GM19035 (cell line): ENCODE data around the gene CDC42BPA.
"Not testable (repeated sequence)": the region's sequence is repeated elsewhere in the genome, so short reads cannot be mapped to it uniquely, and the experiment has no call there.

ENCODE experiments used
- ATAC-seq: cut with Tn5 transposase; IDR thresholded peaks from one replicate; pipeline ENCODE4 v1.9.1; 2021; ENCODE audit not compliant: unreplicated experiment

CDC42BPA gene

GRCh38 chr1:227263869-227264268 is 54.4 kb downstream of the CDC42BPA start:
- no peak for ATAC-seq

DNA sequence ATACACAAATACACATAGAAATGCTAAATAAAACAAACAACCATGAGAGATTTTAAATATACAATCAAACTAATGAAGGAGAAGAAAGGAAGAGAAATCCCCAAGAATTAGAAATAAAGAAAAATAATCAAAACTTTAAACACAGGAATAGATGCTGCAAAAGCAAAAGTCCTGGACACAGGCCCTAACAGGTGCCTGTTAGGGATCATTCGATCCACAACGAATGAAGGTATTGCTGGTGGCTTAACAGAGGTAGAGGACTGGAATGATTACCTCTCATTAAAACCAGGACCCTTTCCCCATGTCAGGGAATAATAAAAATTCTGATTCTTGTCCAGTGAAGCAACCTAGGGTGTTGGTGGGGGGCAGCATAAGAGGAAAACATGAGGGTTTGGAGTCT is 56.8 kb downstream of the CDC42BPA start:
- ATAC-seq: no peak

GRCh38 chr1:227260433-227260832 is 57.9 kb downstream of the CDC42BPA start:
- ATAC-seq: no peak

- no peak for ATAC-seq
Measured at GRCh38 chr1:227257964-227258363, 60.3 kb downstream of the CDC42BPA start.

GRCh38 chr1:227255086-227255732 is 63.1 kb downstream of the CDC42BPA start:
- no peak for ATAC-seq

GRCh38 chr1:227253065-227253464 is 65.2 kb downstream of the CDC42BPA start:
- ATAC-seq: no peak

- ATAC-seq: no peak
Measured at GRCh38 chr1:227245613-227246320, 72.5 kb downstream of the CDC42BPA start.

DNA sequence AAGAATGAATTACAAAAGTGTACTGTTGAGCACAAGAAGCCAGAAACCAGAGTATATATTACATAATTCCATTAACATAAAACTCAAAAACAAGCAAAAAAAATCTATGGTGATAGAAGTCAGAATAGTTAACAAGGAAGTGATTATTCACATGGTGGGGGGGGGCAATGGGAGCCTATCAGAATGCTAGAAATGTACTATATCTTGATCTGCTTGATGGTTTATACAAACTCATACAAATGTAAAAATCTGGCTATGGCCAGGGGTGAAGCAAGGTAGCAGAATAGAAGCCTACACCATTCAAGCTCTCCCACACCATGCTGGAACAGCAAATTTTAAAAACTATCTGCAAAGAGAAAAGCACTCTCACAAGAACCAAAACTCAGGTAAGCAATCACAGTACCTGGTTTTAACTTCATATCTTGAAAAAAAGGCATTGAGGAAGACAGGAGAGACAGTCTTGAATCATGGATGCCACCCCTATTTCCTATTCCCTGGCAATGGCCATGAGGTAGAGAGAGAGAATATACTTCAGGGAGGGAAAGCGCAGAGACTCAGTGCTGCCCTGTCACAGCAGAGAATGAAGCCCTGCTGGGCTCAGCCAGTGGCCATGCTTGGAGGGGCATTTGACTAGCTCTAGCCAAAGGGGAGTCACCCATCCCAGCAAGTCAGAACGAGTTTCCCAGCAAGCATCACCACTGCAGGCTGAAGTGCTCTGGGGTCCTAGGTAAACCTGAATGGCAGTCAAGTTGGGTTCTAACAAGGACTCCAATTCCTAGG is 73.8 kb downstream of the CDC42BPA start:
- no peak for ATAC-seq

DNA sequence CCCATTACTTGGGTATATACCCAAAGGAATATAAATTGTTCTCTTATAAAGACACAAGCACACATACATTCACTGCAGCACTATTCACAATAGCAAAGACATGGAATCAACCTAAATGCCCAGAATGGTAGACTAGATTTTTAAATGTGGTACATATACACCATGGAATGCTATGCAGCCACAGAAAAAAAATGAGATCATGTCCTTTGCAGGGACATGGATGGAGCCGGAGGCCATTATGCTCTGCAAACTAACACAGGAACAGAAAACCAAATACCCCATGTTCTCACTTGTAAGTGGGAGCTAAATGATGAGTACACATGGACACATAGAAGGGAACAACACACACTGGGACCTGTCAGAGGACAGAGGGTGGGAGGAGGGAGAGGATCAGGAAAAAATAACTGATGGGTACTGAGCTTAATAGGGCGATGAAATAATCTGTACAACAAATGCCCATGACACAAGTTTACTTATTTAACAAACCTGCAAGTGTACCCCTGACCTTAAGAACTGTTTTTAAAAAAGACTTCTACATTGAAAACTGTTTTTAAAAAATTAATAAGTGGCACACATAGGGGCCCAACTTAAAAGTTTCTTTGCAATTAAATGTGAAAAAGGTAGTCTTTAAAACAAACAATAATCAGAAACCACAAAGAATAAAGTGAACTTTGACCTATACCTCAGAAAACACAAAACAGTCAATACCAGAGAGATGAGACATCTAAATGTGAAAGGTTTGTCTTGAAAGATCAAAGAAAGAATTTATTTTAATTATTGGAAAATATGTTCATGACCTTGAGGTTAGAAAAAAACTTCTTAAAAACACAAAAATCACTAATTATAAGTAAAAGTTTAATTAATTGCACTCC is 75.2 kb downstream of the CDC42BPA start:
- ATAC-seq: no peak

GRCh38 chr1:227240983-227241382 is 77.3 kb downstream of the CDC42BPA start:
- no peak for ATAC-seq

GRCh38 chr1:227234998-227235405 is 83.3 kb downstream of the CDC42BPA start:
- ATAC-seq: no peak

DNA sequence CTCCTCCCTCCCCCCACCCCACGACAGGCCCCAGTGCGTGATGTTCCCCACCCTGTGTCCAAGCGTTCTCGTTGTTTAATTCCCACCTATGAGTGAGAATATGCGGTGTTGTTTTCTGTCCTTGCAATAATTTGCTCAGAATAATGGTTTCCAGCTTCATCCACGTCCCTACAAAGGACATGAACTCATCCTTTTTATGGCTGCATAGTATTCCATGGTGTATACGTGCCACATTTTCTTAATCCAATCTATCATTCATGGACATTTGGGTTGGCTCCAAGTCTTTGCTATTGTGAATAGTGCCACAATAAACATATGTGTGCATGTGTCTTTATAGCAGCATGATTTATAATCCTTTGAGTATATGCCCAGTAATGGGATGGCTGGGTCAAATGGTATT is 87.2 kb downstream of the CDC42BPA start:
- not testable (repeated sequence) for ATAC-seq

GRCh38 chr1:227228201-227228600 is 90.1 kb downstream of the CDC42BPA start:
- no peak for ATAC-seq

DNA sequence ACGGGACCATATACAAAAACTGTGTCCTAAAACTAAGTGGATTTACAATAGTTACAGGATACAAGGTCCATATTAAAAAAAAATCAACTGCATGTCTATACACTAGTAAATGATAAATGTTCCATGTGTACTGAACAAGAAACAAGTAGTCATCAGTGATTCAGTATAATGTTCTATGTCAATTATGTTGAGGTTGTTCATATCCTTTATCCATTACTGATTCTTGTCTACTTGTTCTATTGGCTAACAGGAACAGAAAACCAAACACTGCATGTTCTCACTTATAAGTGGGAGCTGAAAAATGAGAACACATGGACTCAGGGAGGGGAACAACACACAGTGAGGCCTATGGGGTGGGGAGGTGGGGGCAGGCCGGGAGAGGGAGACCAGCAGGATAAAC is 90.5 kb downstream of the CDC42BPA start:
- ATAC-seq: no peak

DNA sequence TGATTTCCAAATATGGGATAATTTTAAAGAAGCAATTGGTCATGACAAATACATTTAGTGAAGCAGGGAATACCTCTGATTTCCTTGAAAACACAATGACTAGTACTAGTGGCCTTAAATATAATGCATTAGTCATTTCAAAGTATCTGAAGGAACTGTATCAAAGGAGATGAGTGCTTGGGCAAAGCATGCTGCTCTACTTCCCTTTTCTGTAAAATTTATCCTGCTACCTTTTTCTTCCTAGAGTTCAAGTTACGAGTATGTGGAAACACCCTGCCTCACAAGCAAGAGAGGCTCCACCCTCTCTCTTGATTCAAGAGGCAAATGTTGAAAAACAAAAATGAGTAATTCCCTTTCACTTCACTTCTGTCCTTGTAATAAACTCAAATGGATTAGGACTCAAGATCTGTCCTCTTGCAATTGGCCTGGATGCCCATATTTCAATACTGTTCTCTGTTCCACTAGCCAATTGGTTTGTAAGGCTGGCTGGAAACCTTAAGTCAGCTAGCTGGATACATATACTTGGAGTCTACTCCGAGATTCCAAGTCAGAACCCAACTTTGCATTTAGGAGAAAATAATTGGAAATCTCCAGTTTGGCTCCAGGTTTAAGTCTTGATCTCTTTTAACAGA is 92.5 kb downstream of the CDC42BPA start:
- no peak for ATAC-seq

- ATAC-seq: no peak
Measured at GRCh38 chr1:227223171-227223806, 95.0 kb downstream of the CDC42BPA start.

- ATAC-seq: no peak
Measured at GRCh38 chr1:227219715-227220292, 98.5 kb downstream of the CDC42BPA start.

DNA sequence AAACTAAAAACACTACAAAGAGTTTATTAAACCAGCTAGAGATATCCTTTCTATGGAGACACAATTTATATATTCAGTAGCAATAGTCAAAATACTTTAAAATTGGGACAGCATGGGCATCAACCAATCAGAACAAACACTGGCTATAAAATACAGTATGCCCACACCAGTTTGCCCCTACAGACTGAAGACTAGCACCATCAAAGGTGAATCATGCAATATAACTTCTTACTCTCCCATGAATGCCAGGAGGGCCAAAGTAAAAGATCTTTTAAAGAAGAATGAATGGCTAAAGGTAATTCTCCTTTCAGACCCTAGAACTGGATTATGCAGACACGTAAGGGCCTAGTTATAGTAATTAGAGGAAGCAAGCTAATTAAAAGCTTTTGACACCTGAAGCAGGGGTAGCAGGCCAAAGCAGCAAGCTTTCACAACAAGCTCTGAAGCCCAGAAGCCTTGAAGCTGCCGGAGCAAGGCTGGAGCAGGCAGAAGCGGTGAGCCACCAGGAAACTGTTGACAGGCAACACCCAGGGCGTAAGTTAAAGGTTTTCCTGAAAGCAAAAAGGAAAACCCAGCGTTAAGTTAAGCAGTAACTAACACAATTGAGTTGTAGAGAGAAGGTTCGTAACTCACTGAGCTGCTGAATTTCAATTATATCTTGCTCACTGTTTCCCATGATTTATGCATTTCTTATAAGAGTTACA is 99.3 kb downstream of the CDC42BPA start:
- no peak for ATAC-seq

- ATAC-seq: no peak
Measured at GRCh38 chr1:227215863-227216510, 102.3 kb downstream of the CDC42BPA start.
